ENCODE data around the gene CDC42.

DNA sequence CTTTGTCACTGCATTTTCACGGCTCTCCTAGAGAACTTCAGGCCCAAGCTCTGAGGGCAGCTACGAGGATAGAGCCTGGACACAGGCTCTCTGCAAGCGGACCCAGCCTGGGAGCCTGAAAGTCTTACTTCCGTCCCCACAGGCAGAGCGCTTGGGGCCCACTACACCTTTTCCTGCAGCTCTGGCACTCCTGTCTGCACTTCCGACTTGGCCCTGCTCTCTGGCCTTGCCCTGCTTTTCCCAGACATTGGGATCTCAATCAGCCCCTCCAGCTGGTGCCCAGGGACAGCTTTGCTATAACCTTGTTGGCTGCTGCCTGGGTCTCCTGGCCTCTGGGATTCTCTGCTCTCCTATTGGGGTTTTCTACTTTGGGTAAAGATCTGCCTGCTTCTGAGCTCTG lies 62.8 kb downstream of the CDC42 start:
- TF ChIP-seq GATA2 (IDR thresholded peaks at IDR 0.05; ENCODE audit: low read depth, low read length) (no peak), GATA3 (IDR thresholded peaks at IDR 0.05; ENCODE audit: low read depth, low read length) (no peak)

Data from SH-SY5Y (cell line).